Prostate gland (tissue), 2 donors: Measurements from ENCODE around the gene BTBD7.

Experiments used
- POLR2A ChIP-seq: fragments of 450-650 bp; IDR thresholded peaks from one replicate; pipeline ENCODE4 v1.6.1; 2016; ENCODE audit warnings: antibody characterized with exemption, mild to moderate bottlenecking
- POLR2AphosphoS5 ChIP-seq: sonication (generic); formaldehyde crosslinking; IDR thresholded peaks from one replicate; pipeline ENCODE4 v1.6.1; 2017; ENCODE audit warnings: antibody characterized with exemption
- TF ChIP-seq, protein P1 (sequence below), 4 experiments: fragments of 200-600 bp in 2 of 4; fragments of 450-650 bp in 2 of 4; sonication (generic) in 2 of 4; IDR thresholded peaks; 1 replicate in 3 of 4; 2 replicates in 1 of 4; pipeline ENCODE4 v1.5.1; 2016 to 2019; ENCODE audit warnings: antibody characterized with exemption in 4 of 4, mild to moderate bottlenecking in 2 of 4, moderate library complexity in 2 of 4

DNA sequence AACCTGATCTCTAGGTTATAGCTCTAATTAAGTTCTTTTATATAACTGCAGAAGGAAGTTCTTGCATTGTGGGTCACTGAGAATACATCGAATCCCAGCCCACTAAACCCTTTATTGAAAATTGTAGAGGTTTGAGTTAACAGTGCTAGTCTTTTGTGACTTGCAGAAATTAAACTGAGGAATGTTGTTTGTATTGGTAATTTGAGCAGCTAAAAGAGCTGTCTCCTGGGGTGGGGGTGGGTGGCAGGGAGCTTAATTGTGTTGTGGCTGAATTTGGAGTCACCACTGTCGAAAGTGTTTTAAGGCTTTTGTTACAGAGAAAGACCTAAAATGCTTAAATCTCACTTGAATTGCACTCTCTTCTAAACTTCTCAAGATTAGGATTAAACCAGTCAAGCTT is 11.0 kb upstream of the BTBD7 start:
- TF ChIP-seq, protein P1, sequence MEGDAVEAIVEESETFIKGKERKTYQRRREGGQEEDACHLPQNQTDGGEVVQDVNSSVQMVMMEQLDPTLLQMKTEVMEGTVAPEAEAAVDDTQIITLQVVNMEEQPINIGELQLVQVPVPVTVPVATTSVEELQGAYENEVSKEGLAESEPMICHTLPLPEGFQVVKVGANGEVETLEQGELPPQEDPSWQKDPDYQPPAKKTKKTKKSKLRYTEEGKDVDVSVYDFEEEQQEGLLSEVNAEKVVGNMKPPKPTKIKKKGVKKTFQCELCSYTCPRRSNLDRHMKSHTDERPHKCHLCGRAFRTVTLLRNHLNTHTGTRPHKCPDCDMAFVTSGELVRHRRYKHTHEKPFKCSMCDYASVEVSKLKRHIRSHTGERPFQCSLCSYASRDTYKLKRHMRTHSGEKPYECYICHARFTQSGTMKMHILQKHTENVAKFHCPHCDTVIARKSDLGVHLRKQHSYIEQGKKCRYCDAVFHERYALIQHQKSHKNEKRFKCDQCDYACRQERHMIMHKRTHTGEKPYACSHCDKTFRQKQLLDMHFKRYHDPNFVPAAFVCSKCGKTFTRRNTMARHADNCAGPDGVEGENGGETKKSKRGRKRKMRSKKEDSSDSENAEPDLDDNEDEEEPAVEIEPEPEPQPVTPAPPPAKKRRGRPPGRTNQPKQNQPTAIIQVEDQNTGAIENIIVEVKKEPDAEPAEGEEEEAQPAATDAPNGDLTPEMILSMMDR (IDR thresholded peaks at IDR 0.05), result no peak
- no peak for TF ChIP-seq POLR2AphosphoS5
- TF ChIP-seq POLR2A, result no peak
